K562 (cell line): ENCODE measurements around the gene FKBP2. TPM values are rescaled to one million over a fixed set of nuclear protein-coding genes. Genes with fewer than 3 reads are reported as not detected.

Experiments
- BCL6 ChIP-seq: fragments of 250-450 bp; sonication (Bioruptor Pico); IDR thresholded peaks from 2 replicates; pipeline ENCODE4 v1.4.0; 2020
- HDAC8 ChIP-seq: fragments of 450-650 bp; IDR thresholded peaks from 2 replicates; pipeline ENCODE4 v1.6.1; 2016; ENCODE audit warnings: mild to moderate bottlenecking, missing genetic modification characterization, moderate library complexity, missing compliant biosample characterization
- MYBL2 ChIP-seq, 2 experiments: fragments of 450-650 bp in 1 of 2; sonication (generic) in 1 of 2; formaldehyde crosslinking in 1 of 2; IDR thresholded peaks; 2 replicates each; pipeline versions ENCODE4 v1.6.1 to v1.8.1; 2017 to 2022; ENCODE audit warnings: borderline replicate concordance in 1 of 2, inconsistent platforms in 1 of 2, low read depth in 1 of 2, mild to moderate bottlenecking in 1 of 2, missing genetic modification reagents in 1 of 2, moderate library complexity in 1 of 2
- SP2 ChIP-seq: IDR thresholded peaks from 2 replicates; pipeline ENCODE4 v1.6.1; 2011; ENCODE audit warnings: mild to moderate bottlenecking, low read depth, low read length, moderate library complexity; ENCODE audit not compliant: poor library complexity, severe bottlenecking; ENCODE audit errors: extremely low read depth
- STAT5B ChIP-seq: fragments of 250-450 bp; sonication (Bioruptor Pico); IDR thresholded peaks from 2 replicates; pipeline ENCODE4 v1.8.0; 2021; ENCODE audit warnings: mild to moderate bottlenecking, inconsistent platforms
- ZBED1 ChIP-seq: IDR thresholded peaks from 2 replicates; pipeline ENCODE4 v1.6.1; 2014
- ZNF140 ChIP-seq: fragments of 250-450 bp; sonication (Bioruptor Pico); IDR thresholded peaks from 2 replicates; pipeline ENCODE4 v1.8.0; 2021; ENCODE audit warnings: moderate library complexity, mild to moderate bottlenecking, inconsistent platforms
- polyA plus RNA-seq, 8 experiments: library from polyadenylated mRNA; depleted of rRNA in 4 of 8; stranded (reverse) in 5 of 8; unstranded in 3 of 8; fragments of >200 nt; fragmentation: Nextera tagmentation in 2 of 8; fragmentation: Illumina TruSeq in 1 of 8; extraction: Ambion mirVana in 2 of 8; extraction: Trizol in 1 of 8; gene quantifications; 2 replicates each; pipeline versions ENCODE4 v1.2.1 to v1.2.3, GENCODE V29; 2011 to 2014; ENCODE audit warnings: inconsistent platforms in 1 of 8, missing spikeins in 1 of 8
- total RNA-seq, 7 experiments: library from RNA; depleted of rRNA in 6 of 7; stranded (reverse); fragments of >200 nt in 6 of 7; fragmentation: Illumina TruSeq in 2 of 7; extraction: Trizol in 2 of 7; gene quantifications; 2 replicates each; pipeline versions ENCODE4 v1.2.1 to v1.2.3, GENCODE V29; 2011 to 2021; ENCODE audit warnings: low replicate concordance in 1 of 7
- TF ChIP-seq, protein P1 (sequence below): fragments of 250-450 bp; sonication (Bioruptor Pico); IDR thresholded peaks from 2 replicates; pipeline ENCODE4 v1.5.0; 2021; ENCODE audit warnings: mild to moderate bottlenecking, moderate library complexity
- TF ChIP-seq, protein P2 (sequence below): fragments of 250-450 bp; sonication (Bioruptor Pico); IDR thresholded peaks from 2 replicates; pipeline ENCODE4 v1.5.0; 2021; ENCODE audit warnings: mild to moderate bottlenecking, borderline replicate concordance
- TF ChIP-seq, protein P3 (sequence below): fragments of 450-650 bp; IDR thresholded peaks from 2 replicates; pipeline ENCODE4 v1.6.1; 2017; ENCODE audit warnings: mild to moderate bottlenecking, moderate library complexity
- TF ChIP-seq, protein P4 (sequence below): fragments of 250-450 bp; sonication (Bioruptor Pico); IDR thresholded peaks from 2 replicates; pipeline ENCODE4 v1.8.0; 2021; ENCODE audit warnings: borderline replicate concordance, mild to moderate bottlenecking, moderate library complexity; ENCODE audit not compliant: poor library complexity, severe bottlenecking
- TF ChIP-seq, protein P5 (sequence below): fragments of 200-800 bp; sonication (Bioruptor generic); IDR thresholded peaks from 2 replicates; pipeline ENCODE4 v1.6.1; 2016; ENCODE audit warnings: missing genetic modification characterization, missing compliant biosample characterization

FKBP2 gene
- total and polyA plus RNA-seq, 9 of the 15 experiments (the other 6 are each of a cell fraction or from before 2014, with no cell fraction given), result 3.5 to 151 (median 58.1) TPM

DNA sequence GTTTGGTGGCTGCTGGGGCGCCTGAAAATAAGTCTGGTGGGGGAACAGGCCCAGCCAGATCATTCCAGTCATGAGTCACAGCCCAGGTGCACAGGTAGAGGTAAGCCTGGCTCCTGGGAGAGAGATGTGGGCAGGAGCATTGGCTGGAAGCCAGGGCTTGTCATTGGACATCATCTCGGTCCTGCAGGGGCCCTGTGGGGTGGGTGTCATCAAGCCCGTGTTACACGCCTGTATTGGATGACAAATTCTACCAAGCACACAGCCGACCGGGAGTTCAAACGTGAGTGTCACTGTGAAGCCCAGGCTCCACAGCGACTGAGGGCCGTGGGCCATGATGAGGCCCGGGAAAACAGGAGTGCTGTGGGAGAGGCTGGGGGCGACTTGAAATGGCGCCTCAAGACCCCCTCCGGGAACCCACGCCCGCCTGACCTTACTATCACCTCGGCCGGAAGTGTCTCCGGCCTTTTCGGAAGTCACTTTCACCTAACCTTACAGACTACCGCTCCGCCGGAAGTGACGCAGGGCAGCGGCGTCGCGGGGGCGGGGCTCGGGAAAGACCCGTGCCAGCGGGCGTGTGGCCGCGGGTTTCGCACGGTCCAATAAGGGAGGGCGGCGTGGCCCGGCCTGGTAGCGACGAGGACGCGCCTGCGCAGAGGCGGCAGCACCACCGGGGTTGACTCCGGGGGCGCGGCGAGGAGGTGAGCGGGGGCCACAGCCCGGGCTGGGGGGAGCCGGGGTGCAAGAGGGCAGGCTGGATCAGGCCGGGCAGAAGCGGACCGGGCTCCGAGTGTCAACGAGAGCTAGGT is at the start of gene FKBP2 (continued):
- TF ChIP-seq, protein P1, sequence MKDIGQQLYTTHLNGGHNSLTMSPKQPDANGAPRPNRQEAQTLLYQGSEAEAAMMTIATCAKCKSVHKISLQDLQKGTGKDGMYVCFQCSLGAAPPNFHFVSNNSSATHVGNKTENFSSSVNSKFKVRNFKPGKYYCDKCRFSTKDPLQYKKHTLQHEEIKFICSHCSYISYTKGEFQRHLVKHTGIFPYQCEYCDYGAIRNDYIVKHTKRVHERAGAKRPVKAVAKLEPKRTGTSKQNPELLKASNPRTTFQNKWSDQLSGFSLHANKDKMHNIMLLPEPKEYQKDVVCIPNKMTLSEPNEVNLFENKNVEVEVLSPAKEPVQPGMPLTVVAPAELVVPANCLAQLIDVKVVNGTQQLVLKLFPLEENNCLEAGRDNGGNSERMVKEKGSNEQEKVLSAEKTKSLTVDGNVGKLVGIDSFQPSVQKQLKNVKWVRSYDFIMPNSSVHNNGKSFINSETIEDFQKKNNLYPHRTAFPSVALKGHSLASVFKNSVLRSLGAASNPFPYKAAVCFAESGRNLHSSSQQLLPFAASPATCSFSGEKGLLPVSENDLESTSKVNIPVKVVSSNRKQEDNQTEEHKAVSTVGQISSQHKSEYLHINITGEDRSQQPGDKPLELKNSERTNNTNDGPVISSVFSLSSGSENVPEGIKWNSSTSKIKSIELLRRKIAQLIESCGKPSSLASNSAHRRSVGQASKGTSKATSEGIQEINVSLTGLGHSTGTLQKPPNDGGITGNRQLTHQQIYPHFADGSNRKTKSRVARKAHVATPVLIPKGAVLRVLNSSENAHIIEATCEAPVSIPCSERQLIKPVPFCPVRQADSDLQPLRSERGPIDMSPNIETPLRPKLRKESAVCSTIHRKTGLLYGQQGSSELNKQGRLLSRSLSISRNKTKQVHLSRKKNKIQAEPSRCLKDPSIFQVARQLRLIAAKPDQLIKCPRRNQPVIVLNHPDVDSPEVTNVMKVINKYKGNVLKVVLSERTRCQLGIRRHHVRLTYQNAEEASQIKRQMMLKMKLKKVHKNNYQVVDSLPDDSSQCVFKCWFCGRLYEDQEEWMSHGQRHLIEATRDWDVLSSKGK (CRISPR knock-in tag), result no peak
- TF ChIP-seq HDAC8 (tag) (no peak), SP2 (no peak), MYBL2 (IDR thresholded peaks at IDR 0.05; ENCODE audit: low read depth) (no peak), MYBL2 (CRISPR knock-in tag; IDR thresholded peaks at IDR 0.05; ENCODE audit: borderline replicate concordance) (no peak), STAT5B (CRISPR knock-in tag) (no peak), ZBED1 (no peak), BCL6 (CRISPR knock-in tag) (no peak), ZNF140 (CRISPR knock-in tag) (no peak)
- TF ChIP-seq, protein P2, sequence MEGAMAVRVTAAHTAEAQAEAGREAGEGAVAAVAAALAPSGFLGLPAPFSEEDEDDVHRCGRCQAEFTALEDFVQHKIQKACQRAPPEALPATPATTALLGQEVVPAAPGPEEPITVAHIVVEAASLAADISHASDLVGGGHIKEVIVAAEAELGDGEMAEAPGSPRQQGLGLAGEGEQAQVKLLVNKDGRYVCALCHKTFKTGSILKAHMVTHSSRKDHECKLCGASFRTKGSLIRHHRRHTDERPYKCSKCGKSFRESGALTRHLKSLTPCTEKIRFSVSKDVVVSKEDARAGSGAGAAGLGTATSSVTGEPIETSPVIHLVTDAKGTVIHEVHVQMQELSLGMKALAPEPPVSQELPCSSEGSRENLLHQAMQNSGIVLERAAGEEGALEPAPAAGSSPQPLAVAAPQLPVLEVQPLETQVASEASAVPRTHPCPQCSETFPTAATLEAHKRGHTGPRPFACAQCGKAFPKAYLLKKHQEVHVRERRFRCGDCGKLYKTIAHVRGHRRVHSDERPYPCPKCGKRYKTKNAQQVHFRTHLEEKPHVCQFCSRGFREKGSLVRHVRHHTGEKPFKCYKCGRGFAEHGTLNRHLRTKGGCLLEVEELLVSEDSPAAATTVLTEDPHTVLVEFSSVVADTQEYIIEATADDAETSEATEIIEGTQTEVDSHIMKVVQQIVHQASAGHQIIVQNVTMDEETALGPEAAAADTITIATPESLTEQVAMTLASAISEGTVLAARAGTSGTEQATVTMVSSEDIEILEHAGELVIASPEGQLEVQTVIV, result no peak
- TF ChIP-seq, protein P3, sequence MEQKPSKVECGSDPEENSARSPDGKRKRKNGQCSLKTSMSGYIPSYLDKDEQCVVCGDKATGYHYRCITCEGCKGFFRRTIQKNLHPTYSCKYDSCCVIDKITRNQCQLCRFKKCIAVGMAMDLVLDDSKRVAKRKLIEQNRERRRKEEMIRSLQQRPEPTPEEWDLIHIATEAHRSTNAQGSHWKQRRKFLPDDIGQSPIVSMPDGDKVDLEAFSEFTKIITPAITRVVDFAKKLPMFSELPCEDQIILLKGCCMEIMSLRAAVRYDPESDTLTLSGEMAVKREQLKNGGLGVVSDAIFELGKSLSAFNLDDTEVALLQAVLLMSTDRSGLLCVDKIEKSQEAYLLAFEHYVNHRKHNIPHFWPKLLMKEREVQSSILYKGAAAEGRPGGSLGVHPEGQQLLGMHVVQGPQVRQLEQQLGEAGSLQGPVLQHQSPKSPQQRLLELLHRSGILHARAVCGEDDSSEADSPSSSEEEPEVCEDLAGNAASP, result no peak
- TF ChIP-seq, protein P4, sequence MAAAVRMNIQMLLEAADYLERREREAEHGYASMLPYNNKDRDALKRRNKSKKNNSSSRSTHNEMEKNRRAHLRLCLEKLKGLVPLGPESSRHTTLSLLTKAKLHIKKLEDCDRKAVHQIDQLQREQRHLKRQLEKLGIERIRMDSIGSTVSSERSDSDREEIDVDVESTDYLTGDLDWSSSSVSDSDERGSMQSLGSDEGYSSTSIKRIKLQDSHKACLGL (CRISPR knock-in tag), result no peak
- TF ChIP-seq, protein P5, sequence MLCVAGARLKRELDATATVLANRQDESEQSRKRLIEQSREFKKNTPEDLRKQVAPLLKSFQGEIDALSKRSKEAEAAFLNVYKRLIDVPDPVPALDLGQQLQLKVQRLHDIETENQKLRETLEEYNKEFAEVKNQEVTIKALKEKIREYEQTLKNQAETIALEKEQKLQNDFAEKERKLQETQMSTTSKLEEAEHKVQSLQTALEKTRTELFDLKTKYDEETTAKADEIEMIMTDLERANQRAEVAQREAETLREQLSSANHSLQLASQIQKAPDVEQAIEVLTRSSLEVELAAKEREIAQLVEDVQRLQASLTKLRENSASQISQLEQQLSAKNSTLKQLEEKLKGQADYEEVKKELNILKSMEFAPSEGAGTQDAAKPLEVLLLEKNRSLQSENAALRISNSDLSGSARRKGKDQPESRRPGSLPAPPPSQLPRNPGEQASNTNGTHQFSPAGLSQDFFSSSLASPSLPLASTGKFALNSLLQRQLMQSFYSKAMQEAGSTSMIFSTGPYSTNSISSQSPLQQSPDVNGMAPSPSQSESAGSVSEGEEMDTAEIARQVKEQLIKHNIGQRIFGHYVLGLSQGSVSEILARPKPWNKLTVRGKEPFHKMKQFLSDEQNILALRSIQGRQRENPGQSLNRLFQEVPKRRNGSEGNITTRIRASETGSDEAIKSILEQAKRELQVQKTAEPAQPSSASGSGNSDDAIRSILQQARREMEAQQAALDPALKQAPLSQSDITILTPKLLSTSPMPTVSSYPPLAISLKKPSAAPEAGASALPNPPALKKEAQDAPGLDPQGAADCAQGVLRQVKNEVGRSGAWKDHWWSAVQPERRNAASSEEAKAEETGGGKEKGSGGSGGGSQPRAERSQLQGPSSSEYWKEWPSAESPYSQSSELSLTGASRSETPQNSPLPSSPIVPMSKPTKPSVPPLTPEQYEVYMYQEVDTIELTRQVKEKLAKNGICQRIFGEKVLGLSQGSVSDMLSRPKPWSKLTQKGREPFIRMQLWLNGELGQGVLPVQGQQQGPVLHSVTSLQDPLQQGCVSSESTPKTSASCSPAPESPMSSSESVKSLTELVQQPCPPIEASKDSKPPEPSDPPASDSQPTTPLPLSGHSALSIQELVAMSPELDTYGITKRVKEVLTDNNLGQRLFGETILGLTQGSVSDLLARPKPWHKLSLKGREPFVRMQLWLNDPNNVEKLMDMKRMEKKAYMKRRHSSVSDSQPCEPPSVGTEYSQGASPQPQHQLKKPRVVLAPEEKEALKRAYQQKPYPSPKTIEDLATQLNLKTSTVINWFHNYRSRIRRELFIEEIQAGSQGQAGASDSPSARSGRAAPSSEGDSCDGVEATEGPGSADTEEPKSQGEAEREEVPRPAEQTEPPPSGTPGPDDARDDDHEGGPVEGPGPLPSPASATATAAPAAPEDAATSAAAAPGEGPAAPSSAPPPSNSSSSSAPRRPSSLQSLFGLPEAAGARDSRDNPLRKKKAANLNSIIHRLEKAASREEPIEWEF (CRISPR knock-in tag), result 0 out of 2 replicates have a peak, but pooled peaks have one; percentile 3
